KMS-11 (cell line): Measurements from ENCODE around the gene VAV3.

ENCODE experiments used
- H2AFZ ChIP-seq: fragments of 200-600 bp; sonication (generic); 2 replicates; pipeline ENCODE4 v1.6.1; 2016; ENCODE audit warnings: antibody characterized with exemption, mixed run types, low read depth
- H3K27ac ChIP-seq: fragments of 200-600 bp; sonication (generic); 2 replicates; pipeline ENCODE4 v1.6.1; 2016; ENCODE audit warnings: mild to moderate bottlenecking, mixed run types
- H3K27me3 ChIP-seq: fragments of 200-600 bp; sonication (generic); 2 replicates; pipeline ENCODE4 v1.6.1; 2017; ENCODE audit warnings: mild to moderate bottlenecking, low read depth, mixed run types, moderate library complexity; ENCODE audit not compliant: insufficient read depth
- H3K36me3 ChIP-seq: fragments of 200-600 bp; sonication (generic); 2 replicates; pipeline ENCODE4 v1.6.1; 2017; ENCODE audit warnings: mild to moderate bottlenecking, mixed run types; ENCODE audit not compliant: insufficient read depth
- H3K4me1 ChIP-seq: fragments of 200-600 bp; sonication (generic); 2 replicates; pipeline ENCODE4 v1.6.1; 2016; ENCODE audit warnings: mild to moderate bottlenecking, low read depth, mixed run types; ENCODE audit not compliant: poor library complexity, severe bottlenecking
- H3K4me2 ChIP-seq: fragments of 200-600 bp; sonication (generic); 2 replicates; pipeline ENCODE4 v1.7.0; 2016; ENCODE audit warnings: mild to moderate bottlenecking, mixed run types
- H3K4me3 ChIP-seq: fragments of 200-600 bp; sonication (generic); IDR thresholded peaks from 2 replicates; pipeline ENCODE4 v1.6.1; 2017; ENCODE audit warnings: low read depth, low read length, mixed read lengths; ENCODE audit not compliant: insufficient read depth
- H3K79me2 ChIP-seq: fragments of 200-600 bp; sonication (generic); 2 replicates; pipeline ENCODE4 v1.6.1; 2016; ENCODE audit warnings: low read depth, mixed run types; ENCODE audit not compliant: insufficient read depth
- H3K9ac ChIP-seq: fragments of 200-600 bp; sonication (generic); 2 replicates; pipeline ENCODE4 v1.6.1; 2016; ENCODE audit warnings: mild to moderate bottlenecking, mixed run types
- H4K20me1 ChIP-seq: fragments of 200-600 bp; sonication (generic); 2 replicates; pipeline ENCODE4 v1.6.1; 2016; ENCODE audit warnings: mild to moderate bottlenecking, mixed run types; ENCODE audit not compliant: insufficient read depth
- TF ChIP-seq, protein P1 (sequence below): fragments of 200-600 bp; sonication (generic); conservative IDR thresholded peaks from 2 replicates; pipeline ENCODE4 v1.6.1; 2017; ENCODE audit warnings: low read depth, mild to moderate bottlenecking, antibody characterized with exemption, low read length, moderate library complexity, mixed read lengths

VAV3 gene

DNA sequence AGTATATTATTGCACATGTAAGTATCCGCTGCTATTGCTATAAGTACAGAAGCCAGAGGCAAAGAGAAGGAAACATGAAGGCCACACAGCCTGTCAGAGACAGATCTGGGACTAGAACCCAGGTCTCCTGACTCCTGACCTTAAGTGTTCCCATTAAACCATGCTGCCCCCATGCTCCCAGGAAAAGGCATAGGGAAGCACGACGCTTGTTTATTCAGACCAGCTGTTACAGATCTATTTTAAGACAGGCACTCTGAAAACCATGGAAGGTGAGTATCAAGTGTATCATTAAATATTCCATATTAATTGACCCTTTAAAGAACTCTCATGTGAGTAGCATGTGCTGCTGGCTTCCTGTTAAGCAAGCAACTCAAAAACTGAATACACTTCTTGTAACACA lies 11.4 kb downstream of the VAV3 start:
- Histone ChIP-seq H3K79me2 (no peaks in the 10 kb centered on the region), H3K4me3 (no peak overlapping the region), H4K20me1 (no peaks in the 10 kb centered on the region), H3K9ac (no peak overlapping the region), H3K36me3 (no peaks in the 10 kb centered on the region), H3K4me1 (peaks cover 23% of the 10 kb centered on the region), H3K4me2 (no peak overlapping the region), H3K27me3 (no peaks in the 10 kb centered on the region), H3K27ac (no peak overlapping the region), H2AFZ (no peak overlapping the region)
- TF ChIP-seq, protein P1, sequence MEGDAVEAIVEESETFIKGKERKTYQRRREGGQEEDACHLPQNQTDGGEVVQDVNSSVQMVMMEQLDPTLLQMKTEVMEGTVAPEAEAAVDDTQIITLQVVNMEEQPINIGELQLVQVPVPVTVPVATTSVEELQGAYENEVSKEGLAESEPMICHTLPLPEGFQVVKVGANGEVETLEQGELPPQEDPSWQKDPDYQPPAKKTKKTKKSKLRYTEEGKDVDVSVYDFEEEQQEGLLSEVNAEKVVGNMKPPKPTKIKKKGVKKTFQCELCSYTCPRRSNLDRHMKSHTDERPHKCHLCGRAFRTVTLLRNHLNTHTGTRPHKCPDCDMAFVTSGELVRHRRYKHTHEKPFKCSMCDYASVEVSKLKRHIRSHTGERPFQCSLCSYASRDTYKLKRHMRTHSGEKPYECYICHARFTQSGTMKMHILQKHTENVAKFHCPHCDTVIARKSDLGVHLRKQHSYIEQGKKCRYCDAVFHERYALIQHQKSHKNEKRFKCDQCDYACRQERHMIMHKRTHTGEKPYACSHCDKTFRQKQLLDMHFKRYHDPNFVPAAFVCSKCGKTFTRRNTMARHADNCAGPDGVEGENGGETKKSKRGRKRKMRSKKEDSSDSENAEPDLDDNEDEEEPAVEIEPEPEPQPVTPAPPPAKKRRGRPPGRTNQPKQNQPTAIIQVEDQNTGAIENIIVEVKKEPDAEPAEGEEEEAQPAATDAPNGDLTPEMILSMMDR: no peak

DNA sequence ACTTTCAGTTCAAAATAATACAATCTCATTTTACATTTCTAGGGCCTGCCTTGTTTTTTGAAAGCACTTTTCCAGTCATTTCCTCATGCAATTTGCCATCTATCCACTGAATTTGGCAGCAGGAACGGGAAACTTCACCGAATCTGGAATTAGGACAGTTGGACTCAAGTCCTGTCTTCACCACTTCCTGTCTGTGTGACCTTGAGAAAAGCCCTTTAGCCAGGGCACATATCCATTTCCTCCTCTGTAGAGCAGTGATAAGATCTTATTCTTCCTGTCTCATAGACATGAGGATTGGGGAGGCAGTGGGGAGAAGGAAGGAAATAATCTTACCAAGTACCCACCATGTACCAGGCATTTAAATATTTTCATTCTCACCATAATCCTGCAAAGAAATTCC lies 12.0 kb downstream of the VAV3 start:
- Histone ChIP-seq H3K9ac (no peak overlapping the region), H3K36me3 (no peaks in the 10 kb centered on the region), H3K27ac (no peak overlapping the region), H3K79me2 (no peaks in the 10 kb centered on the region), H3K4me2 (no peak overlapping the region), H2AFZ (no peak overlapping the region), H3K4me3 (no peak overlapping the region), H4K20me1 (no peaks in the 10 kb centered on the region), H3K4me1 (peaks cover 23% of the 10 kb centered on the region), H3K27me3 (no peaks in the 10 kb centered on the region)
- TF ChIP-seq, protein P1: no peak

DNA sequence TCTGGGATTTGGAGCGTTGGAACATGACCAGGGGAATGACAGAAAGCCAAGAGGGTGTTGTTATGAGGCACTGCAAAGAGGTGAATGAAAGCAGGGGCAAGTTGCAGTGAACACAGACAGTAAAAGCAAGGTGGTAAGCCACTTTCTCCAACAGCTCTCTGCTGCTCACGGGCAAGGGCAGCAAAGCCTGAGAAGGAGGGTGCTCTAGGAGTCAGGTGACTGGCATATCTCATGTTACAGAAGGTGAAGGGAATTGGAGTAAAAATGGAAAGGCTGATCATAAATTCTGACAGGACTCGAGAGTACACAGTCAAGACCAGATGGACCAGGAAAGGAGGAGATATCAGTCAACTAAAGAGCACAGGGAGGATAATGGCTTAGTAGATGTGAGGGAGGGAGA lies 14.5 kb downstream of the VAV3 start:
- H3K4me3 ChIP-seq: no peak overlapping the region
- no peak overlapping the region for H3K9ac ChIP-seq
- H2AFZ ChIP-seq: no peak overlapping the region
- no peaks in the 10 kb centered on the region for H4K20me1 ChIP-seq
- no peaks in the 10 kb centered on the region for H3K36me3 ChIP-seq
- H3K27ac ChIP-seq: no peak overlapping the region
- H3K27me3 ChIP-seq: no peaks in the 10 kb centered on the region
- TF ChIP-seq, protein P1: no peak
- H3K79me2 ChIP-seq: no peaks in the 10 kb centered on the region
- H3K4me1 ChIP-seq: peaks cover 23% of the 10 kb centered on the region
- no peak overlapping the region for H3K4me2 ChIP-seq

DNA sequence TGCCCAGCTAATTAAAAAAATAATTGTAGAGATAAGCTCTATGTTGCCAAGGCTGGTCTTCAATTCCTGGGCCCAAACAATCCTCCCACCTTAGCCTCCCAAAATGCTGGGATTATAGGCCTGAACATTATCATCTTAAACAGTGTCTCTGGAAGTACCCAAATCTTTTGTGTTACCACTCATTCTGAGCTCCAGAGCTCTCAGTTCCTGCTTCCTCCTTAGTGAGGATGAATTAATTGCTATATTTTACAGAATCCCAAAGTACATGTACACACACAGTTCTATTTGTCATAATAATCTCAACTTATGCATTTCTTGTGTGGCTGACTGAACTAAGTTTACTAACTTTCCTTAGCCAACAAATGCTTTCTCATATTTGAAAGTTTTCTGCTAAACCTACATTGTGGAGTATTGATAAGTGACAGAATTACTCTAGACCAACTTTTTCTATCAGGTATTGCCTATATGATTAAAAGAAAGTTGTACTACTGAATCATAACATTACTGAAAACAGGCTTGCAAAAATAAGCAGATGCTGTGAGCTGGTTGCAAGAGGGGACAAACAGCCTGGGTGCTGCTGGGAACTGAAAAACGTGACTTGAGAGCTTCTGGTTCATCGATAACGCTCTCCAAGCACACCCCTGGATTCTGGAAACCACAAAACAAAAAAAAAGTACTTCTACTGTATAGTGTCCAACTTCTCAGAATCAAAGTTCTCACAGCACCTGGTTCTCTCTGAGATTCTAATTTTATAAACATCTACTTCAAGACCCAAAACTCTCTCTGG lies 15.3 kb downstream of the VAV3 start:
- H3K4me3 ChIP-seq: no peak overlapping the region
- H3K4me2 ChIP-seq: no peak overlapping the region; the same call in 1 of the 2 replicates
- H3K36me3 ChIP-seq: no peaks in the 10 kb centered on the region
- H3K27ac ChIP-seq: no peak overlapping the region
- H3K9ac ChIP-seq: no peak overlapping the region
- no peaks in the 10 kb centered on the region for H3K27me3 ChIP-seq
- H4K20me1 ChIP-seq: no peaks in the 10 kb centered on the region
- H3K79me2 ChIP-seq: no peaks in the 10 kb centered on the region
- TF ChIP-seq, protein P1: no peak
- H3K4me1 ChIP-seq: peaks cover 23% of the 10 kb centered on the region
- H2AFZ ChIP-seq: no peak overlapping the region
